DOHH2 (cell line): ENCODE measurements around the gene PMCH.
"Not testable (repeated sequence)": the region's sequence is repeated elsewhere in the genome, so short reads cannot be mapped to it uniquely, and the experiment has no call there.

Experiments used
- H3F3A ChIP-seq: fragments of 200-600 bp; sonication (generic), shearing (Covaris generic); 2 replicates; pipeline ENCODE4 v1.6.0; 2016; ENCODE audit warnings: antibody characterized with exemption, mild to moderate bottlenecking; ENCODE audit not compliant: control insufficient read depth, insufficient read depth
- H3K27ac ChIP-seq: fragments of 200-600 bp; sonication (generic); 2 replicates; pipeline ENCODE4 v1.5.1; 2014; ENCODE audit warnings: low read depth, mild to moderate bottlenecking, low read length, moderate library complexity
- H3K27me3 ChIP-seq: fragments of 200-600 bp; sonication (generic); 2 replicates; pipeline ENCODE4 v1.6.1; 2014; ENCODE audit warnings: mild to moderate bottlenecking, low read length, mixed read lengths; ENCODE audit not compliant: control insufficient read depth
- H3K36me3 ChIP-seq: fragments of 200-600 bp; sonication (generic); 2 replicates; pipeline ENCODE4 v1.6.1; 2014; ENCODE audit warnings: mild to moderate bottlenecking, low read length, moderate library complexity, mixed read lengths; ENCODE audit not compliant: control insufficient read depth
- H3K4me1 ChIP-seq: fragments of 200-600 bp; sonication (generic); 2 replicates; pipeline ENCODE4 v1.6.1; 2014; ENCODE audit warnings: mild to moderate bottlenecking, low read length, mixed read lengths; ENCODE audit not compliant: control insufficient read depth
- H3K4me2 ChIP-seq: fragments of 200-600 bp; sonication (generic); 2 replicates; pipeline ENCODE4 v1.6.0; 2014; ENCODE audit warnings: mild to moderate bottlenecking, low read length, moderate library complexity
- H3K4me3 ChIP-seq: fragments of 200-600 bp; sonication (generic); 2 replicates; pipeline ENCODE4 v1.5.1; 2014; ENCODE audit warnings: mild to moderate bottlenecking, low read length, mixed read lengths
- H3K79me2 ChIP-seq: fragments of 200-600 bp; sonication (generic); 2 replicates; pipeline ENCODE4 v1.6.1; 2014; ENCODE audit warnings: mild to moderate bottlenecking, low read length, mixed read lengths; ENCODE audit not compliant: control insufficient read depth
- H3K9me2 ChIP-seq: fragments of 200-600 bp; sonication (generic); replicated peaks from 2 replicates; pipeline ENCODE4 v1.6.1; 2014; ENCODE audit warnings: mild to moderate bottlenecking, low read length, mixed read lengths; ENCODE audit not compliant: control insufficient read depth
- H3K9me3 ChIP-seq: fragments of 200-600 bp; sonication (generic); 2 replicates; pipeline ENCODE4 v1.6.1; 2014; ENCODE audit warnings: antibody characterized with exemption, low read length, mixed read lengths; ENCODE audit not compliant: control insufficient read depth, insufficient read depth
- H4K20me1 ChIP-seq: fragments of 200-600 bp; sonication (generic); 2 replicates; pipeline ENCODE4 v1.6.0; 2014; ENCODE audit warnings: low read depth, mild to moderate bottlenecking, antibody characterized with exemption, low read length, moderate library complexity; ENCODE audit not compliant: control insufficient read depth, insufficient read depth
- EZH2phosphoT487 ChIP-seq: fragments of 200-600 bp; sonication (generic); IDR thresholded peaks from 2 replicates; pipeline ENCODE4 v1.6.1; 2017; ENCODE audit warnings: borderline replicate concordance, mild to moderate bottlenecking, antibody characterized with exemption, low read length, moderate library complexity, mixed read lengths
- TF ChIP-seq, protein P1 (sequence below): fragments of 200-600 bp; sonication (generic); IDR thresholded peaks from one replicate; pipeline ENCODE4 v1.5.1; 2014; ENCODE audit warnings: antibody characterized with exemption, mild to moderate bottlenecking, low read depth, low read length; ENCODE audit not compliant: poor library complexity, severe bottlenecking

Gene PMCH

DNA sequence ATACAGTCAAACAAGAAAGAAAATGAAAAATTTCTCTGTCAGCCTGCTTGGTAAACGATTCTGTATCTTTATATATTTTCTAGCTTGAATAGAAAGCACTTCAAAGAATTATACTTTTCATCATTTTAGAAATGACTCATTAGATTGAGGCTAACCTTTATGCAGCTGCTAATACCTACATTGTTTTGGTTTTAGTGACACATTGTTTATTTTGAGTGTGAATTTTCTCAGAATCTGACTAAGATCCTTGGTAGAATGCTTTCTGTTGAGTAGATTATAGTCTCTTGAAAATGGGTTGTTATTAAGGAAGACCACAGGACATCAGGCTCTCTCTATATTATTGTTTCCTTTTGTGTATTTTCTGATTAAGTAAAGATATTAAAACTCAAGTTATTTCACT lies at the start of gene PMCH:
PMCH (minus strand) TSS at position 45 of the 400 bp plus-strand sequence. CDS start 63 bp downstream, outside the sequence.
- no peak within 1 kb of the TSS for H3K27ac ChIP-seq
- H3K4me1 ChIP-seq, result no peaks in the 10 kb centered on the region
- no peaks in the 10 kb centered on the region for H3K9me2 ChIP-seq
- H3K36me3 ChIP-seq, result peaks cover 27% of the 10 kb centered on the region
- no peaks in the 10 kb centered on the region for H3K27me3 ChIP-seq
- no peaks in the 10 kb centered on the region for H3F3A ChIP-seq
- no peaks in the 10 kb centered on the region for H4K20me1 ChIP-seq
- H3K79me2 ChIP-seq, result no peaks in the 10 kb centered on the region
- H3K9me3 ChIP-seq, result no peaks in the 10 kb centered on the region
- H3K4me2 ChIP-seq, result no peak within 1 kb of the TSS
- no peak for TF ChIP-seq EZH2phosphoT487
- TF ChIP-seq, protein P1, sequence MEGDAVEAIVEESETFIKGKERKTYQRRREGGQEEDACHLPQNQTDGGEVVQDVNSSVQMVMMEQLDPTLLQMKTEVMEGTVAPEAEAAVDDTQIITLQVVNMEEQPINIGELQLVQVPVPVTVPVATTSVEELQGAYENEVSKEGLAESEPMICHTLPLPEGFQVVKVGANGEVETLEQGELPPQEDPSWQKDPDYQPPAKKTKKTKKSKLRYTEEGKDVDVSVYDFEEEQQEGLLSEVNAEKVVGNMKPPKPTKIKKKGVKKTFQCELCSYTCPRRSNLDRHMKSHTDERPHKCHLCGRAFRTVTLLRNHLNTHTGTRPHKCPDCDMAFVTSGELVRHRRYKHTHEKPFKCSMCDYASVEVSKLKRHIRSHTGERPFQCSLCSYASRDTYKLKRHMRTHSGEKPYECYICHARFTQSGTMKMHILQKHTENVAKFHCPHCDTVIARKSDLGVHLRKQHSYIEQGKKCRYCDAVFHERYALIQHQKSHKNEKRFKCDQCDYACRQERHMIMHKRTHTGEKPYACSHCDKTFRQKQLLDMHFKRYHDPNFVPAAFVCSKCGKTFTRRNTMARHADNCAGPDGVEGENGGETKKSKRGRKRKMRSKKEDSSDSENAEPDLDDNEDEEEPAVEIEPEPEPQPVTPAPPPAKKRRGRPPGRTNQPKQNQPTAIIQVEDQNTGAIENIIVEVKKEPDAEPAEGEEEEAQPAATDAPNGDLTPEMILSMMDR, result no peak
- H3K4me3 ChIP-seq, result no peak within 1 kb of the TSS

DNA sequence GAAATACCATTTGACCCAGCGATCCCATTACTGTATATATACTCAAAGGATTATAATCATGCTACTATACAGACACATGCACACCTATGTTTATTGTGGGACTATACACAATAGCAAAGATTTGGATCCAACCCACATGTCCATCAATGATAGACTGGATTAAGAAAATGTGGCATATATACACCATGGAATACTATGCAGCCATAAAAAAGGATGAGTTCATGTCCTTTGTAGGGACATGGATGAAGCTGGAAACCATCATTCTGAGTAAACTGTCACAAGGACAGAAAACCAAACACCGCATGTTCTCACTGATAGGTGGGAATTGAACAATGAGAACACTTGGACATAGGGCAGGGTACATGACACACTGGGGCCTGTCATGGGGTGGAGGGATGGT lies 43.2 kb upstream of the PMCH start:
- not testable (repeated sequence) for H3K9me2 ChIP-seq, H3K4me2 ChIP-seq, H3F3A ChIP-seq, H3K27me3 ChIP-seq, H3K79me2 ChIP-seq, H3K4me3 ChIP-seq, H3K9me3 ChIP-seq, H3K27ac ChIP-seq, H4K20me1 ChIP-seq, H3K36me3 ChIP-seq, H3K4me1 ChIP-seq

DNA sequence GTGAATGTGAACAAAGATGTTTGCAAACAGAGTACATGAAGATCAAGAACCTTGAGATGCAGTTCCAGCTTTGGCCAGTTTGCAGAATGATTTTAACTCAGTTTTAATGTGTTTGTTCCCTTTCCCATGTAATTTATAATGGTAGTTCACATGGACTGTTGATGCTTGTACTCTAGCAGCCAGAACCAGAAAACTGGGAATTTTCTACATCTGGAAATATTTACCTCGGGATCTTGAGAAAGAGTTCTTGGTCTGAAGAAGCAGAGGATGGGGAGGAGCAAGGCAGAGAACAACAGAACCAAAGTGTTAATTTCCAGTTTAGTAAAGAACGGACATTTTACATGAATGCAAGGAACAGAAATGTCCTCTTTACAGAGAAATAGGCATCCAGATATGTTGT lies 37.0 kb upstream of the PMCH start:
- Histone ChIP-seq H3K4me1 (no peaks in the 10 kb centered on the region), H3K79me2 (no peaks in the 10 kb centered on the region), H3K4me2 (no peak overlapping the region), H3K36me3 (no peaks in the 10 kb centered on the region), H3K27ac (no peak overlapping the region), H3F3A (no peaks in the 10 kb centered on the region), H3K9me3 (no peaks in the 10 kb centered on the region), H4K20me1 (no peaks in the 10 kb centered on the region), H3K4me3 (no peak overlapping the region), H3K9me2 (no peaks in the 10 kb centered on the region), H3K27me3 (0 out of 2 replicates have a peak, but pooled peaks cover 7% of the 10 kb centered on the region)
- TF ChIP-seq, protein P1, result no peak
- no peak for TF ChIP-seq EZH2phosphoT487

DNA sequence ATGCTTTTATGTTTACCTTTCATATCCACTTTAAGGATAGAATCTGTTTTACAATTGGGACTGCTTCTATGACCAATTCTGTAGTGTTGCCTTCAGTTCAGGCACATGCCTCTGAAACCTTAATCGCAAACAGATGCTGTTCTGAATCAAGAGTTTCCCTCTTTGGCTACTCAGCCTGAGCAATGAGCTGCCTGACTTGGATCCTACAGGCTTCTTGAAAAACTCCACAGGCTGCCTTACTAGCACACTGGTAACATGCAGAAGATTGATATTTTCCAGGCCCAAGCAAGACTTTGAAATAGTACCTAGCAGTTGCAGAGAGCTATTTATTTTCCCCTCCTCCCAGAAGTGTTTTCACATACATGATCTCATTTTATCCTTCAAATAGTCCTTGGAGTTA lies 34.8 kb upstream of the PMCH start:
- no peaks in the 10 kb centered on the region for H4K20me1 ChIP-seq
- H3K9me3 ChIP-seq, result no peaks in the 10 kb centered on the region
- H3K4me1 ChIP-seq, result no peaks in the 10 kb centered on the region
- no peaks in the 10 kb centered on the region for H3K9me2 ChIP-seq
- H3K4me2 ChIP-seq, result no peak overlapping the region
- H3K79me2 ChIP-seq, result no peaks in the 10 kb centered on the region
- no peaks in the 10 kb centered on the region for H3F3A ChIP-seq
- H3K4me3 ChIP-seq, result no peak overlapping the region
- no peak overlapping the region for H3K27ac ChIP-seq
- TF ChIP-seq, protein P1, result no peak
- no peak for TF ChIP-seq EZH2phosphoT487
- 0 out of 2 replicates have a peak, but pooled peaks cover 8% of the 10 kb centered on the region for H3K27me3 ChIP-seq
- H3K36me3 ChIP-seq, result no peaks in the 10 kb centered on the region
